Liver (tissue), 9 donors: ENCODE results near the gene ODAD3. TPM values are rescaled to one million over a fixed set of nuclear protein-coding genes. Genes with fewer than 3 reads are reported as not detected.

Source experiments
- DNase-seq: peaks from one replicate; pipeline ENCODE4 v3.0.0-alpha.2; 2017; ENCODE audit warnings: low spot score
- H3K27ac ChIP-seq, 2 donors: one replicate each; pipeline ENCODE4 v1.7.0; 2013; ENCODE audit warnings: inconsistent platforms in 2 of 2, low read length in 2 of 2, control low read depth in 1 of 2, low read depth in 1 of 2, mild to moderate bottlenecking in 1 of 2
- H3K27me3 ChIP-seq, 4 donors: one replicate each; pipeline versions ENCODE4 v1.6.1 to v1.7.0; 2013; ENCODE audit warnings: low read length in 3 of 4, inconsistent platforms in 1 of 4, mild to moderate bottlenecking in 1 of 4, moderate library complexity in 1 of 4; ENCODE audit not compliant: control insufficient read depth in 4 of 4, insufficient read depth in 4 of 4
- H3K36me3 ChIP-seq, 4 donors: one replicate each; pipeline versions ENCODE4 v1.6.1 to v1.7.0; 2013; ENCODE audit warnings: low read length in 3 of 4, mild to moderate bottlenecking in 3 of 4, low read depth in 1 of 4, moderate library complexity in 1 of 4; ENCODE audit not compliant: control insufficient read depth in 4 of 4, insufficient read depth in 3 of 4
- H3K4me1 ChIP-seq, 4 donors: one replicate each; pipeline versions ENCODE4 v1.6.1 to v1.7.0; 2013; ENCODE audit warnings: low read length in 3 of 4, mild to moderate bottlenecking in 3 of 4, moderate library complexity in 1 of 4; ENCODE audit not compliant: control insufficient read depth in 4 of 4, insufficient read depth in 4 of 4
- H3K4me3 ChIP-seq, 3 donors: one replicate each; pipeline versions ENCODE4 v1.6.1 to v1.7.0; 2013; ENCODE audit warnings: low read length in 3 of 3, control low read depth in 1 of 3, low read depth in 1 of 3, mild to moderate bottlenecking in 1 of 3
- H3K9ac ChIP-seq, 2 donors: one replicate each; pipeline ENCODE4 v1.7.0; 2013; ENCODE audit warnings: low read length in 2 of 2, mild to moderate bottlenecking in 2 of 2, moderate library complexity in 2 of 2, control low read depth in 1 of 2, low read depth in 1 of 2
- H3K9me3 ChIP-seq, 4 donors: one replicate each; pipeline versions ENCODE4 v1.6.1 to v1.7.0; 2013; ENCODE audit warnings: low read length in 3 of 4; ENCODE audit not compliant: control insufficient read depth in 4 of 4
- CTCF ChIP-seq: fragments of 150-350 bp; IDR thresholded peaks from 2 replicates; pipeline ENCODE4 v1.5.1; 2017; ENCODE audit warnings: improper control_type of control experiment, low read depth, low read length; ENCODE audit not compliant: missing input control
- EGR1 ChIP-seq, 2 donors: IDR thresholded peaks; 2 replicates each; pipeline ENCODE4 v1.6.1; 2016 to 2018; ENCODE audit warnings: antibody characterized with exemption in 2 of 2, low read depth in 2 of 2
- FOXA1 ChIP-seq: IDR thresholded peaks from 2 replicates; pipeline ENCODE4 v1.6.1; 2016; ENCODE audit warnings: antibody characterized with exemption
- FOXA2 ChIP-seq: IDR thresholded peaks from 2 replicates; pipeline ENCODE4 v1.6.1; 2016; ENCODE audit warnings: antibody characterized with exemption
- GABPA ChIP-seq, 2 donors: IDR thresholded peaks in 1 of 2; conservative IDR thresholded peaks in 1 of 2; 2 replicates each; pipeline ENCODE4 v1.6.1; 2016; ENCODE audit warnings: antibody characterized with exemption in 2 of 2, mild to moderate bottlenecking in 1 of 2, moderate library complexity in 1 of 2
- HNF4A ChIP-seq, 2 donors: conservative IDR thresholded peaks; 2 replicates each; pipeline ENCODE4 v1.6.1; 2016; ENCODE audit warnings: antibody characterized with exemption in 2 of 2, mild to moderate bottlenecking in 2 of 2
- HNF4G ChIP-seq: IDR thresholded peaks from 2 replicates; pipeline ENCODE4 v1.6.1; 2016; ENCODE audit warnings: antibody characterized with exemption
- NR2F2 ChIP-seq: IDR thresholded peaks from 2 replicates; pipeline ENCODE4 v1.6.1; 2016; ENCODE audit warnings: antibody characterized with exemption
- RAD21 ChIP-seq, 2 donors: IDR thresholded peaks; 2 replicates each; pipeline ENCODE4 v1.6.1; 2016; ENCODE audit warnings: antibody characterized with exemption in 2 of 2, mild to moderate bottlenecking in 2 of 2
- RXRA ChIP-seq, 2 donors: IDR thresholded peaks; 2 replicates each; pipeline ENCODE4 v1.6.1; 2017 to 2018; ENCODE audit warnings: antibody characterized with exemption in 2 of 2, mild to moderate bottlenecking in 1 of 2
- TAF1 ChIP-seq: conservative IDR thresholded peaks from 2 replicates; pipeline ENCODE4 v1.6.1; 2016; ENCODE audit warnings: antibody characterized with exemption, mild to moderate bottlenecking
- YY1 ChIP-seq: IDR thresholded peaks from 2 replicates; pipeline ENCODE4 v1.6.1; 2016; ENCODE audit warnings: antibody characterized with exemption, mild to moderate bottlenecking
- ZBTB33 ChIP-seq: IDR thresholded peaks from 2 replicates; pipeline ENCODE4 v1.6.1; 2016; ENCODE audit warnings: antibody characterized with exemption
- WGBS: extraction: QIAGEN DNeasy Blood & Tissue Kit; methylation state at CpG from one replicate; pipeline ENCODE4 v1.1.7; 2013; 5-methylcytosine and 5-hydroxymethylcytosine counted together
- polyA plus RNA-seq, 2 donors: library from polyadenylated mRNA; stranded (reverse) in 1 of 2; unstranded in 1 of 2; fragments of 200-250 nt in 1 of 2; fragments of >200 nt in 1 of 2; fragmentation: Nextera tagmentation in 1 of 2; extraction: Ambion mirVana in 1 of 2; gene quantifications; one replicate each; pipeline versions ENCODE4 v1.2.1 to v1.2.3, GENCODE V29; 2013 to 2015
- total RNA-seq, 2 donors: library from RNA; depleted of rRNA; stranded (reverse); fragments of >200 nt; gene quantifications; one replicate each; pipeline ENCODE4 v1.2.3, GENCODE V29; 2014
- TF ChIP-seq, protein P1 (sequence below): IDR thresholded peaks from 2 replicates; pipeline ENCODE4 v1.6.1; 2016; ENCODE audit warnings: antibody characterized with exemption
- donor health status: healthy.
- donor health status: healthy.
- donor health status: healthy.
- donor health status: healthy.
- donor health status: healthy.

ODAD3 gene
- total and polyA plus RNA-seq, 4 donors, result 0.08 to 0.46 (median 0.21) TPM; not detected in 1

DNA sequence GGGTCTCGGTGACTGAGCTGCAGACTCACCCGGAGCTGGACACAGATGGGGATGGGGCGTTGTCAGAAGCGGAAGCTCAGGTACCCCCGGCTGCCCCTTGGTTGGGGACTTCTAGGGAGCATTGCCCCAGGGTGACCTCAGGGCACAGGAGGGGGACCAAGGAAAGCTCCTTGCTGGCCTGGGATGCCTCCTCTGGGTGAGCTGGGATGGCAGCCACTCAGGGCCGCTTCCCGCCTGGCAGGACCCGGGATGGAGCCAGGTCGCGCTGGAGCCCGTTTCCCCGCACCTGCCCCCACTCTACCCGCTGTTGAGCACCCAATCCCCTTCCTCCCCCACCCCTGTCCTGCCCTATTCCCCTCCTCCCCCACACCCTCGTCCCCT, 11.3 kb upstream of the ODAD3 start (continued):
- TF ChIP-seq TAF1, result no peak
- no peak for TF ChIP-seq HNF4G

DNA sequence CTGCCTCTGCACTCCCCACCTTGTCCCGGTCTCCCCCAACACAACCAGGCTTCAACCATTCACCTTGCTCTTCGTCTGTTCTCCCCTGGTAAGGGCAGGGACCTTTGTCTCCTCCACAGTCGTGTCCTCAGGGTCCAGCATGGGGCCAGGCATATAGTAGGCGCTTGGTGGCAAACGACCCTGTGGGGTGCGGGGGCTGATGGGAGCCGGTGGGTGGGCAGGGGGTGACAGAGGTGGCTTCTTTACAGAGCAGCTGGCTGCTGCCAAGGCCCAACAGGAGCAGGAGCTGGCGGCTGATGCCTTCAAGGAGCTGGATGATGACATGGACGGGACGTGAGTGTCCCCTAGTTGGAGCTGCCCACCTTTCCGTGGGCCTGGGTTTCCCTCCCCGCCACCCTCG, 10.2 kb upstream of the ODAD3 start:
- Histone ChIP-seq H3K4me1 (no peaks in the 10 kb centered on the region), H3K36me3 (peaks cover 28 to 65% (median 38%) of the 10 kb centered on the region in 4 donors), H3K9ac (no peak overlapping the region), H3K4me3 (no peak overlapping the region), H3K27ac (no peak overlapping the region), H3K9me3 (no peaks in the 10 kb centered on the region), H3K27me3 (no peaks in the 10 kb centered on the region)
- TF ChIP-seq RAD21 (IDR thresholded peaks at IDR 0.05) (no peak), GABPA (IDR thresholded peaks at IDR 0.05 in 1 of 2, conservative IDR thresholded peaks at IDR 0.05 in 1 of 2) (no peak), EGR1 (IDR thresholded peaks at IDR 0.05; ENCODE audit: low read depth in 2 of 2) (no peak), CTCF (no peak), FOXA2 (no peak), NR2F2 (no peak), HNF4A (conservative IDR thresholded peaks at IDR 0.05) (no peak), FOXA1 (no peak), RXRA (IDR thresholded peaks at IDR 0.05) (no peak)
- TF ChIP-seq, protein P1, sequence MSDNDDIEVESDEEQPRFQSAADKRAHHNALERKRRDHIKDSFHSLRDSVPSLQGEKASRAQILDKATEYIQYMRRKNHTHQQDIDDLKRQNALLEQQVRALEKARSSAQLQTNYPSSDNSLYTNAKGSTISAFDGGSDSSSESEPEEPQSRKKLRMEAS, result no peak
- 91% methylated on average over 13 of the region's 13 CpGs for WGBS
- DNase-seq, result no peak

GRCh38 chr19:11444059-11444458, 9.1 kb upstream of the ODAD3 start:
- Histone ChIP-seq H3K9ac (no peak overlapping the region), H3K27me3 (no peaks in the 10 kb centered on the region), H3K36me3 (peaks cover 30 to 60% (median 34%) of the 10 kb centered on the region in 4 donors), H3K4me1 (no peaks in the 10 kb centered on the region), H3K27ac (no peak overlapping the region), H3K9me3 (no peaks in the 10 kb centered on the region), H3K4me3 (no peak overlapping the region)
- 83% methylated on average over 5 of the region's 5 CpGs for WGBS
- no peak for TF ChIP-seq FOXA2
- TF ChIP-seq, protein P1, result no peak
- no peak for TF ChIP-seq YY1
- no peak for TF ChIP-seq HNF4A (conservative IDR thresholded peaks at IDR 0.05)
- TF ChIP-seq ZBTB33, result no peak
- DNase-seq, result no peak
